Measurements from ENCODE around the gene SMIM44.
A peak's percentile ranks its signal among the peaks of the same experiment; 100 is the strongest.
"Not testable (repeated sequence)": the region's sequence is repeated elsewhere in the genome, so short reads cannot be mapped to it uniquely, and the experiment has no call there.

Gene SMIM44

DNA sequence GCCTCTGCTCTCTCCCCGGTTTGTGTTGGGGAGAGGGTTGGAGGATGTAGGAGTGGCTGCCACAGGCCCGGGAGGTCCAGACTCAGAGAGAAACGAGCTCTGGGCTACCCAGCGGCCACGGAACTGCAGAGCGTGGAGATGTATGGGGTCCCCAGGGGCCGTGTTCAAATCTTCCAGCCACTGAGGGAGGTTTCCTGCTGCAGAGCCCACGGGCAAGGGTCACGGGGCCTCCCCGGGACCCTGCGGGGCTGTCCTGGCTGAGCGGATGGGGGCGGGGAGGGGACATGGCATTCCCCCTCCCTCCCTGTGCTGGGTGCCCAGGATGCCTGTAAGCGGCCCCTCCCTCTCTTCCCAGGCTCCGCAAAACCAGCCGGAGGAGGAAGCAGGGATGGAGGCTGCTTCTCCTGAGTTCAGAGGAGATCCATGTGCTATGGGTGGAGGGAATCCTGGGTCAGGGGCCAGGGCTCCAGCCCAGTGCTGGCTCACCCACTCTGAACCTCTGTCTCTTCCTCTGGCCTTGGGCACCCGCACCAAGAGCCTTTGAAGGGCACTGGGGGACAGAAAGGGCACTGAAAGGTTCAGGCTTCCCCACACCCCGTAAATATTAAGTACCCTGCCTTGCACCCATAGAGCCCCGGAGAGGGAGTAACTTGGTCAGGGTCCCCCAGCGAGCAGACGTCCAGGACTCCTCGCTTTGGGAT is 25.6 kb downstream of the SMIM44 start:
- no peak for DNase-seq (ENCODE audit: low read depth)

DNA sequence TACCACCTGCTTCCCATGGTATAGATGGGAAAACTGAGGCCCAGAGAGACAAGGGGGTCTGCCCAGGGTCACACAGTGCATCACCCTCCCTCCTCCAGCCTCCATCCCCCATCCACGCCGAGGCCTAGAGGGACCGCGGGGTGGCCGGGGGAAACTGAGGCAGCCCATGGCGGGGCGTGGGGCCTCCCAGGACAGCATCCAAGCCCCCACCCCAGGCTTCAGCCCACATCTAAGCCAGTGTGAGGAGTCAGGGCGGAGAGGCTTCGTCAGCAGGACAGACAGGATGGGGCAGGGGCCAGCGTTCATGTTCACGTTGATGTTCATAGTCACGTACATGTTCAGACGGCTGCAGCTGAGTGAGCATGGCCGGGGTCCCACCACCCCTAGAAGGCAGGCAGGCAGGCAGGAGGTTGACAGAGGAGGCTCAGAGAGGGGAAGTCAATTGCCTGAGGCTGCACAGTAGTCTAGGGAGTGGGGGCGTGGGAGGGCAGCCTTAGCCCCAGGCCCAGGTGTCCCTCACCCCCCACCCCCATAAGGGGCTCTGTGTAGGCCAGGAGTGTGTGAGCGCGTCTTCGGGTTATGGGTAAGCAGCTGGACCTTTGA is 26.2 kb downstream of the SMIM44 start:
- no peak for DNase-seq (ENCODE audit: low read depth)

DNA sequence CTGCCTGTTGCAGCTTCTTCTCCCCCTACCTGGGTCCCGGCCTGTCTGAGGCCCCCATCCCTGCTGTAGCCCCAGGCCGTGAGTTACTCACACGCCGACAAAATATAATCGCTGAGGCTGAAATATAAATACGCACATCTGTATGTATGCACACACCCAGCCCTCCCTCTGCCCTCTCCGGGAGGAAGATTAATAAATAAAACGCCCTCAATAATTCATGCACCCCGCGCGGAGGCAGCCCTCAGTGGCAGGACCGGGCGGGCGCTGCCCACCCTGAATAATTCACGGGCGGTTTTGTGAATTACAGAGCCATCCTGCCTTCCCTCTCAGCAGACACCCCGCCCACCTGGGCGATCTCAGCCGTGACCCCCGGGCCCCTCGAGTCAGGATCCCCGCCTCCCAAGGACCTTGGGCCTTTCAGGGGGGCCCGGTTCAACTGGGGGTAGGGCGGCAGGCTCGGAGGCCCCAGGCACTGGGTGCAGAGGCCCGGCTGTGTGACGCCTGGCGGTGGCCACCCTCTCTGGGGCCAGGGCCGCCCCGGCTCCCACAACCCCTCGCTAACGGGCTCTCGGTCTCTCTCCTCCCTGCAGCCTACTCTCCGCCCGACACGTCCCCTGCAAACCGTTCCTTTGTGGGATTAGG is 27.2 kb downstream of the SMIM44 start:
- DNase-seq (ENCODE audit: low read depth), result no peak

DNA sequence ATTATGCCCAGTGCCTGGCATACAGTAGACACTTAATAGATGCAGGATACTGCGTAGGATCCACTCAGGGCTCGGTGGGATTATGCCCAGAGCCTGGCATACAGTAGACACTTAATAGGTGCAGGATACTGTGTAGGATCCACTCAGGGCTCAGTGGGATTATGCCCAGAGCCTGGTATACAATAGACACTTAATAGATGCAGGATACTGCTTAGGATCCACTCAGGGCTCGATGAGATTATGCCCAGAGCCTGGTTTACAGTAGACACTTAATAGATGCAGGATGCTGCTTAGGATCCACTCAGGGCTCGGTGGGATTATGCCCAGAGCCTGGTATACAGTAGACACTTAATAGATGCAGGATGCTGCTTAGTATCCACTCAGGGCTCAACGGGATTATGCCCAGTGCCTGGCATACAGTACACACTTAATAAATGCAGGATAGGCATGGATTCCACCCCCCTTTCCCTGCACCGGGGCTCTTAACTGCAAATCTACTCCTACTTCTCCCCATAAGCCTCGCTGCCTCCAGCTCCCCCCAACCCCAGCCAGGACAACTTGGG is 27.8 kb downstream of the SMIM44 start:
- DNase-seq (ENCODE audit: low read depth), result no peak

DNA sequence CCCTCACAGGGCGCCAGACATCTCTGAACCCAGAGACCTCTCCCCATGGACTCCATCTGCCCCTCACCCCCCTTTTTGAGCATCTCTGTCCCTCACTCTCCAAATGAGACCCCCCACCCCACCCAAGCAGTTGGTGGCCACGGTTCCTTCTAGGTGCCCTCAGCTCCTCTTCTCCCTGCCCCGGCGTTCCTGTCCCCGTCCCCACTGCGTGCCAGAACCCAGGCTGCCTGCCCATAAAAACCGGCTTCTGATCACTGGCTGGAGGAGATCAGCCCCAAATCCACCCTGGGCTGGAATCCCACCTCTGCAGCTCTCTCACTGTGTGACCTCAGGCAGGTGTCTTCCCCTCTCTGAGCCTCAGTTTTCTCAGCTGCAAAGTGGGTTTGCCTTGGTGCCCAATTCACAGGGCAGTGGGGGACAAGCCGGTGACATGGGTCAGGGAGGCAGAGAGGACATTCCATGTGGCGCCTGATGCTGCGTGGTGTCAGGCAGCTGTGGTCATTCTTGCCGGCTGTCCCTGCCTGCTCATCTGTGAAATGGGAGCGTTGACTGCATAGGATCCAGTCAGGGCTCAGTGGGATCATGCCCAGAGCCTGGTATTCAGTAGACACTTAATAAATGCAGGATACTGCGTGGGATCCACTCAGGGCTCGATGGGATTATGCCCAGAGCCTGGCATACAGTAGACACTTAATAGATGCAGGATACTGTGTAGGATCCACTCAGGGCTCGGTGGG is 28.4 kb downstream of the SMIM44 start:
- no peak for DNase-seq (ENCODE audit: low read depth)

DNA sequence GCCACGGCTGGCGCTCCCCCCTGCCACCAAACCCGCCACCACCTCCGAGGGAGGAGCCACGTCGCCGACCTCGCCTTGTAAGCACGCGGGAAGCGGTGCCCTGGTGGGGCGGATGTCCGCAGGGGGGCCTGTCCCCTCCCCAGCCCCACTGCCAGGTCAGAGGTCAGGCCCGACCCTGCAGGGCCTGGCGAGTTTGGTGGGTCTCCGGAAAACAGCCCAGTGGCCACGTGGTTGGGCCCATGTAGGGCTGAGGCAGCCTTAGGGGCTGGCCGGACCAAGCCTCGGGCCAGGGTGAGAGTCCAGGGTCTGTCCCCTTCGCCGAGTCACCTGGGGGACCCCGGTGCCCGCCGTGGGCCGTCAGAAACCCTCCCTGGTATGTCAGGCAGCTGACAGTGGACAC is 29.4 kb downstream of the SMIM44 start:
- no peak for DNase-seq (ENCODE audit: low read depth)

DNA sequence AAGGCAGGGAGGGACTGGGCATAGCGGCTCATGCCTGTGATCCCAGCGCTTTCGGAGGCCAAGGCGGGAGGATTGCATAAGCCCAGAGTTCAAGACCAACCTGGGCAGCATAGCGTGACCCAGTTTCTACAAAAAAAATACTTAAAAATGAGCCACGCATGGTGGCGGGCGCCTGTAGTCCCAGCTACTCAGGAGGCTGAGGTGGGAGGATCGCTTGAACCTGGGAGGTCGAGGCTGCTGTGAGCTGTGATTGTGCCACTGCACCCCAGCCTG is 30.4 kb downstream of the SMIM44 start:
- not testable (repeated sequence) for DNase-seq (ENCODE audit: low read depth)

DNA sequence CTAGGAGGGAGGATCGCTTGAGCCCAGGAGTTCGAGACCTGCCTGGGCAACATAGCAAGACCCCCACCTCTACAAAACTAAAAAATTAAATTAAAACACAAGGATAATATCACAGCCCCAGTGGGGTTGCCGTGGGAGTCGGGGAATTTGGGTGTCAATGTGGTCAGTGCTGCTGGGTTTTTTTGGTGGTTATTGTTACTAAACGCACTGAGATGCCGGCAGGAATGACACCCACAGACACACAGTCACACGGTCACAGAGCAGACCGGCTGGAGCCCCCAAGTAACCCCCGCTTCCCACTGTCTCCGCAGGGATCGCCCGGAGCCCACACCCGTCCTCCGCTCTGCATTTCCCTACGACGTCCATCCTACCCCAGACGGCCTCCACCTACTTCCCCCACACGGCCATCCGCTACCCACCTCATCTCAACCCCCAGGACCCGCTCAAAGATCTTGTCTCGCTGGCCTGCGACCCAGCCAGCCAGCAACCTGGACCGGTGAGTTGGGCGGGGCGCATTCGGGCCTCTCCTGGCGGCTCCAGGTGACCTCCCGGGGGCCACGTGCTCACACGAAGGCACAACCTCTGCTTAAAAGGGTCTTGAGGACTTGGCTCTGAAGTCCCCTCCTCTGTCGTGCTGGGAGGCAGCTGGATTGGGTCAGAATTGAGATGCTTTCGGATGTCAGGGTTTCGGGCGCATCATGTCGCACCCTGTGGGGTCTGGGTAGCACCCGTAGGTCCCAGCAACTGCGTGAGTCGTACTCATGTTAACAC is 30.9 kb downstream of the SMIM44 start:
- DNase-seq (ENCODE audit: low read depth), result no peak

DNA sequence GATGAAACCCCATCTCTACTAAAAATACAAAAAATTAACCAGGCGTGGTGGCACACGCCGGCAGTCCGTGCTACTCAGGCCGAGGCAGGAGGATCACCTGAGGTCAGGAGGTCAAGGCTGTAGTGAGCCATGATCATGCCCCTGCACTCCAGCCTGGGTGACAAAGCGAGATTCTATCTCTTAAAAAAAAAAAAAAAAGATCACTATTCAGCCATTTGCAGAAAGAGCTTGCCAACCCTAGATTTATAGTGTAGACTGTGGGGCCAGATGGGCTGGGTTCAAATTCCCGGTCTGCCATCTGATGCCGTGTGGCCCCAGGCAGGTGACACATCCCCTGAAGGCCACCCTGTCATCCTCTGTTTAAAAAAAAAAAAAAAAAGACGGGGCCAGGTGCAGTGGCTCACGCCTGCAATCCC is 31.8 kb downstream of the SMIM44 start:
- no peak for DNase-seq (ENCODE audit: low read depth)

DNA sequence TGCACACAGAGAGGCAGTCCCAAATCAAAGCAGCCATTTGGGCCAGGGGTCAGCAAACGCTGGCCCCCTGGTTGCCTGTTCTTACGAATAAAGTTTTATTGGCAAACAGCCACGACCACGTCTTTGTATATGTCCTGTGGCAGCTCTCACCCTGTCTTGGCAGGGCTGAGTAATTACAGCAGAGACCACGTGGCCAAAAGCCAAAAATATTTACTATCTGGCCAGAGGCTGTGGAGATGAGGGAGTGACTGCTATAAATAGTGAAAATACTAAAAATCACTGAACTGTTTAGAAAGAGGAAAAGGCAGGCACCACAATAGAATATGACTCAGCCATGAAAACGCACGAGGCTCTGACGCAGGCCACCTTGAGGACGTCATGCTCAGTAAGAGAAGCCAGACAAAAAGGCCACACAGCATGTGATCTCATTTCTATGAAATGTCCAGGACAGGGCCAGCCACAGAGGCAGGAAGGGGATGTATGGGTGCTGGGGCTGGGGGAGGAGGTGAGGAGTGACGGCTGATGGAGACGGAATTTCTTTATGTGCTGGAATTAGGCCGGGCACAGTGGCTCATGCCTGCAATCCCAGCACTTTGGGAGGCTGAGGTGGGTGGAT is 32.3 kb downstream of the SMIM44 start:
- no peak for DNase-seq (ENCODE audit: low read depth)

DNA sequence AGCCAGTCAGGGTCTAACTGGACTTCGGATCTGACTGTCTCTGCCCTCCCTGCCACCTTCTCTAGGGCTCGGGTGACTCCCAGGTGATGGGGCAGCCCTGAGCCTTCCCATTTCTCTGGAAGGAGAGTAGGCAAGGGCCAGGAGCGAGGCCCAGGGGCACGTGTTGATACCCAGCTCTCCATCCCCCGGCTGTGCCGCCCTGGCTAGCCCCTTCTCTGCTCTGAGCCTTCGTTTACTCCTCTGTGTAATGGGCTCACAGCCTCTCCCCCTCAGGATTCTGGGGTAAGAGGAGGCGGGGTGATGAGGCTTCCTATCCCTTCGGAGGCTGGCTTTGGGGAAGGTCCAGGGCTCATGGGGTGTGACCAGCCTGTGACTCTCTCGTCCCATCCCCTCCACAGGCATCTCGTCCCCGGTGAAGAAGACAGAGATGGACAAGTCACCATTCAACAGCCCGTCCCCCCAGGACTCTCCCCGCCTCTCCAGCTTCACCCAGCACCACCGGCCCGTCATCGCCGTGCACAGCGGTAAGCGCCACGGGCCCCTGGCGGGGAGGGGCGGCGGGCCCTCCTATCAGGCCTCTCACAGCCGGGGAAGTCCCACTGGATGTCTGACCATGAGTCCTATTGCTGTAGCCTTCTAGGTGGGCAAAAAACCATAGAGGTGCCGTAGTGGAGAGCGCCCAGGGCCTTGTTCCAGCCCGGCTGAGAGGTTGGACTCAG is 34.5 kb downstream of the SMIM44 start:
- no peak for DNase-seq (ENCODE audit: low read depth)

DNA sequence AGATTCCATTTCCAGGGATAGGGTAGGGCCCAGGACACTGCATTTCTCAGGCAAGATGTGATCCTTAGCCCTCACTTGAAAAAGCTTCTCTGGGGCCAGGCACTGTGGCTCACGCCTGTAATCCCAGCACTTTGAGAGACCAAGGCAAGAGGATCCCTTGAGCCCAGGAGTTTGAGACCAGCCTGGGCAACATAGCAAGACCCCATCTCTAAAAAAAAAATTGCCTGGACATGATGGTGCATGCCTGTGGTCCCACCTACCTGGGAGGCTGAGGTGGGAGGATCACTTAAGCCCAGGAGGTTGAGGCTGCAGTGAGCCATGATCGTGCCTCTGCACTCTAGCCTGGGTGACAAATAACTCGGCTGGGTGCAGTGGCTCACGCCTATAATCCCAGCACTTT is 36.6 kb downstream of the SMIM44 start:
- not testable (repeated sequence) for DNase-seq (ENCODE audit: low read depth)

DNA sequence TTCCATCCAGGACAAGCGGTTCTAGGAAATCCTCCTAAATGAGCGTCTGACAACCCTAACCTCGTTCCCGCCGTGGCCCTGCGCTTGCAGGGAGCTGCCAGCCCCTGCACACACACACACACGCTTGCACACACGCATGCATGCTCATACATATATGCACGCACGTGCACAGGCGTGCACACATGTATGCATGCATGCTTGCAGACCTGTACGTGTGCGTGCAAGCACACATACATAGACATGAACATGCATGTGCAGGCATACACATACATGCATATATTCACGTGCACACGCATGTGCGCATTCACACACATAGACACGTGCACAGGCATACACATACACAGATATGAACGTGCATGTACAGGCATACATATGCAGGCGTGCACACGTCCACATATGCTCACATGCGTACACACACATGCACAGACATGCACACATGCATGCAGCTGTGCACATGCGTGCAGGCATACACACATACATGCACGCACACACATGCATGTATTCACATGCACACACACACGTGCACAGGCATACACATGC is 38.5 kb downstream of the SMIM44 start:
- no peak for DNase-seq (ENCODE audit: low read depth)

DNA sequence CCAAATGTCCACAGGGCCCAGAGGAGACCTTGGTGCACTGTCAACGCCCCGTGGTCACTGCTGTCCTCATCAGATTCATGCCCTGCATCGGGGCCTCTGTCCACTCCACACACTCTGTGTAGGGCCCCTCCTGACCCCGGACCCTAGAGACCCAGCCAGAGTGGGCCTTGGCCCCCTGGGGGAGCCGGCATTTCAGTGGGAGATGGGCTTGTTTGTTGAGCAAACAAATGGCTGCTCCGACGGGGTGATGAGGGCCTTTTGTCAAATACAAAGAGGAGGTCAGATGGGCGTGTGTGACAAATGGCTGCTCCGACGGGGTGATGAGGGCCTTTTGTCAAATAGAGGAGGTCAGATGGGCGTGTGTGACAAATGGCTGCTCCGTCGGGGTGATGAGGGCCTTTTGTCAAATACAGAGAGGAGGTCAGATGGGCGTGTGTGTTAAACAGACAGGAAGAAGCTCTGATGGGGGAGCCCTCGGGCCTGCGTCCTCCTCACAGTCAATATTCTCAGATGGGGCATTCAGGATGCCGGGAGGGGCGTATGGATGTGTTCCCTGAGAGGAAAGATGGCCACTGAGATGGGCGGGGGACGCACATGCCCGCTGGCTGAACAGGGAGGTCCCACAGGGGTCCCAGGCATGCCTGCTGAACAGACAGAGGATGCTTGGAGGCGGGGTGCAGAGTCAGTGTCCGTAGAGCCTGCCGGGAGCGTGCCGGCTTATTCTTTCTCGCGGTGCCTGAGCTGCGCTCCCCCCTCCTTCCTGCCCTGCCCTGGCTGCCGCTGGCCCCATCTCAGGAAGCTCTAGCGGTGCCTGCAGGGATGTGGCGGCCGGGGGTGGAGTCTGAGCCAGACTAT is 39.2 kb downstream of the SMIM44 start:
- no peak for DNase-seq (ENCODE audit: low read depth)

DNA sequence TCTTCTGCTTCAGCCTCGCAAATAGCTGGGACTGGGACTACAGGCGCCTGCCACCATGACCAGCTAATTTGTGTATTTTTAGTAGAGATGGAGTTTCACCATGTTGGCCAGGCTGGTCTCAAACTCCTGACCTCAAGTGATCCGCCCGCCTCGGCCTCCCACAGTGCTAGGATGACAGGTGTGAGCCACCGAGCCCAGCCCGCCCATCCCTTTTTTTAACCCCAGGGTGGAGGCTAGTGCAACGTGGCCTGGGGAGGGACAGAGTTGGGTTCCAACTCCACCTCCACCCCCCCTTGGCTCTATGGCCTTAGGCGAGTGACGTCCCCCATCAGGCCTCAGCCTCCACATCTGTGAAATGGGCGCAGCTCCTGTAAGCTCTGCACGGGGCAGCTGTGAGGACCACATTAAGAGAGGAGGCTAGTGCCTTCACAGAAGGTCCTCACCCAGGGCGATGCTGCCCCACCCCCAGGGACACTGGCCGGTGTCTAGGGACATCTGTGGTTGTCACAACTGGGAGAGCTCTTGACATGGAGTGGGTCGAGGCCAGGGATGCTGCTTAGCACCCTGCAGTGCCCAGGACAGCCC is 40.7 kb downstream of the SMIM44 start:
- no peak for DNase-seq (ENCODE audit: low read depth)

DNA sequence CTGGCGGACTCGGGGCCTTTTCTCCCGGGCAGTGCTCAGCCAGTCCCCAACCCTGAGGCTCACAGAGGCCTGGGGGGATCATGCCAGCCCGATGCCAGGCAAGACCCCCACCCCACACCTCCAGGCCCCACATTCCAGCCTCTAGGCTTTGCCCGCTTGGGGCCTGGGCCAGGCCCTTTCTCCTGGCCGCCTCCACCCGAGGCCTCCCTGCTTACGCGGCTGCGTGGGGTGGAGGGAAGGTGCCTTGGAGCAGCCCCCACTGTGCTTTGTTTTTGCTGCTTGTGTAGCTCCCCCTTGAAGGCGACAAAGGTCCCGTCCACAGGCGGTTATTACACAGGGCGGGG is 41.3 kb downstream of the SMIM44 start:
- DNase-seq (ENCODE audit: low read depth), result no peak

DNA sequence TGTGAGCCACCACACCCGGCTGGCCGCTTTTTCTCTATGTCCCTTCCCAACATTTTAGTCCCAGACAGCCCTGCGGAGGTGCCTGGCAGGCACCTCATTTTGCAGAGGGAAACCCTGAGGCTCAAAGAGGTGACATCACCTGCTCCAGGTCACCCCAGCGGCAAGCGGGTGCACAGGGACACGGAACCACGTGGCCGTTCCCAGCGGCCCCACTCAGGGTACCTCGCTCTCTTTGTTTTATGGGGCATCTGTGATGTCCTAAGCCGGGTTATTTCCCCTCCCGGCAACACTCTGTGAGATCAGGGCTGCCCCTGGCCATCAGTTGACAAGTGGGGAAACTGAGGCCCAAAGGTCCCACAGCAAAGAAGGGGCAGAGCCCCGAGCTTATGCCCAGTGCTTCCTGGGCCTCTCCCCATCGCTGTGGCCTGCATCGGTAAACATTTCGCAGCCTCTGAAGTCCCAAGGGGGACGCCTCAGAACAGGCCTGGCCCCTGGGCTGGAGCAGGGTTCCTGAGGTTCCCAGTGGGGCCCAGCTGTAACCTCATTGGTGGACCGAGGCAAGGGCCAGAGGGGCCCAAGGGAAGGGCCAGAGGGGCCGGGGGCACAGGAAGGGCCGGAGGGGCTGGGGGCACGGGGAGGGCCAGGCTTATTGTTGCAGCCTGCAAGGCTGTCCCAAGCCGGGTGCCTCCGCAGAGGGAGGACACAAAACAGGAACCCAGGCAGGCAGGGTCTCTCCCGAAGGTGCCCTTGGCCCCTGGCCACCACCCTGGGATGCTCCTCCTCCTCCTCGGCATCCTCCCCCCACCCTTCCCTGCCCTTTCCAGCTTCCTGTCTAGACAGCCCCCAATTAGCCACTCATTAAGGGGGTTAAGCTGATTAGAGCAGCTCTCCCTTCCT is 41.9 kb downstream of the SMIM44 start:
- no peak for DNase-seq (ENCODE audit: low read depth)

DNA sequence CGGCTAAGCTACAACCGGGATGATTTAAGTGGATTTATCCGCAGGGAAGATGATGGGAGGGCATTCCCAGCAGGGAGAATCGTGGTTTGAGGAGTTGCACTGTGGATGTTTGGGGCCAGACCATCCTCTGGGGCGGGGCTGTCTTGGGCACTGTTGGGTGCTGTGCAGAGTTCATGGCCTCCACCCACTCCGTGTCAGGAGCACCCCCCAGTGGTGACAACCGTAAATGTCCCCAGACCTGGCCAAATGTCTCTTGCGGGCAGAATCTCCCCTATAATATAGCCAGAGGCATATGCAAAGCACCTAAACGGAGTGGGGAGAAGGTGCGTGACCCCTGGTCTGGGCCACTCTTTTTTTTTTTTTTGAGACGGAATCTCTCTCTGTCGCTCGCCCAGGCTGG is 43.2 kb downstream of the SMIM44 start:
- DNase-seq (ENCODE audit: low read depth), result peak; percentile 26

Measured in stimulated activated CD8-positive, alpha-beta memory T cell treated with anti-CD3 and anti-CD28 coated beads, Interleukin-7, amount 100 ng/mL, for 24 hours (primary cell).